Endodermal cell (in vitro differentiated cells): ENCODE measurements around the gene AAK1. TPM values are rescaled to one million over a fixed set of nuclear protein-coding genes. Genes with fewer than 3 reads are reported as not detected.
"Not testable (repeated sequence)": the region's sequence is repeated elsewhere in the genome, so short reads cannot be mapped to it uniquely, and the experiment has no call there.

ENCODE experiments used
- DNase-seq: peaks from one replicate; pipeline ENCODE4 v3.0.0-alpha.2; 2017
- H3K27ac ChIP-seq: 2 replicates; pipeline ENCODE4 v1.5.1; 2013; ENCODE audit warnings: mild to moderate bottlenecking, low read depth, low read length, moderate library complexity
- H3K27me3 ChIP-seq: 2 replicates; pipeline ENCODE4 v1.6.1; 2013; ENCODE audit warnings: mild to moderate bottlenecking, low read length, moderate library complexity; ENCODE audit not compliant: insufficient read depth, control insufficient read depth, poor library complexity, severe bottlenecking
- H3K36me3 ChIP-seq: 2 replicates; pipeline ENCODE4 v1.7.0; 2013; ENCODE audit warnings: mild to moderate bottlenecking, low read length, moderate library complexity; ENCODE audit not compliant: control insufficient read depth, insufficient read depth
- H3K4me1 ChIP-seq: one replicate; pipeline ENCODE4 v1.7.0; 2013; ENCODE audit warnings: low read length; ENCODE audit not compliant: control insufficient read depth, insufficient read depth
- H3K4me3 ChIP-seq: 2 replicates; pipeline ENCODE4 v1.5.1; 2013; ENCODE audit warnings: mild to moderate bottlenecking, low read length, moderate library complexity
- H3K9ac ChIP-seq: 2 replicates; pipeline ENCODE4 v1.6.1; 2013; ENCODE audit warnings: mild to moderate bottlenecking, low read length, moderate library complexity; ENCODE audit not compliant: poor library complexity, severe bottlenecking; ENCODE audit errors: extremely low read depth
- H3K9me3 ChIP-seq: 2 replicates; pipeline ENCODE4 v1.6.1; 2013; ENCODE audit warnings: mild to moderate bottlenecking, low read length, moderate library complexity; ENCODE audit not compliant: control insufficient read depth
- H3K27ac Mint-ChIP-seq: 2 replicates; pipeline ENCODE4 v1.8.0; 2020; ENCODE audit warnings: mixed read lengths
- H3K27me3 Mint-ChIP-seq: 2 replicates; pipeline ENCODE4 v1.8.0; 2021; ENCODE audit warnings: mild to moderate bottlenecking, mixed read lengths; ENCODE audit not compliant: insufficient read depth
- H3K36me3 Mint-ChIP-seq: 2 replicates; pipeline ENCODE4 v1.8.0; 2020; ENCODE audit warnings: low read depth, mixed read lengths
- H3K4me1 Mint-ChIP-seq: 2 replicates; pipeline ENCODE4 v1.8.0; 2020; ENCODE audit warnings: mixed read lengths
- H3K4me3 Mint-ChIP-seq: 2 replicates; pipeline ENCODE4 v1.8.0; 2020; ENCODE audit warnings: mild to moderate bottlenecking, moderate library complexity, mixed read lengths
- H3K9me3 Mint-ChIP-seq: 2 replicates; pipeline ENCODE4 v1.8.0; 2020; ENCODE audit warnings: mild to moderate bottlenecking, mixed read lengths
- CTCF ChIP-seq: fragments of 200-600 bp; sonication (generic); conservative IDR thresholded peaks from 2 replicates; pipeline ENCODE4 v1.5.0; 2021; ENCODE audit warnings: antibody characterized with exemption, mild to moderate bottlenecking
- WGBS, 2 experiments: methylation state at CpG; one replicate each; pipeline versions ENCODE4 v1.1.5 to v1.1.7; 2013; ENCODE audit warnings: missing lambda C conversion rate in 2 of 2, mixed read lengths in 1 of 2; ENCODE audit not compliant: insufficient coverage in 1 of 2, insufficient read length in 1 of 2; 5-methylcytosine and 5-hydroxymethylcytosine counted together
- total RNA-seq, 2 donors: library from RNA; stranded (reverse); fragmentation: NEBNext Ultra II Directional in 1 of 2; extraction: Animal tissue kit (Norgen Biotek cat#: 25700) in 1 of 2; gene quantifications; 2 replicates in 1 of 2; 3 replicates in 1 of 2; pipeline ENCODE4 v1.2.1, GENCODE V29; 2021

The AAK1 gene
- total RNA-seq, 2 donors from 2014 or later: 29.2 to 34.7 TPM

- H3K27me3 Mint-ChIP-seq: peaks cover 3% of the 10 kb centered on the region
- no peak for TF ChIP-seq CTCF
- peak overlapping the region; percentile 83 for H3K27ac Mint-ChIP-seq
- Histone ChIP-seq H3K9ac (peak overlapping the region; percentile 76), H3K4me3 (peak overlapping the region; percentile 68), H3K36me3 (no peaks in the 10 kb centered on the region), H3K9me3 (peaks cover 5% of the 10 kb centered on the region), H3K27ac (no peak overlapping the region), H3K27me3 (no peaks in the 10 kb centered on the region), H3K4me1 (peaks cover 27% of the 10 kb centered on the region)
- H3K4me3 Mint-ChIP-seq: no peak overlapping the region
- H3K4me1 Mint-ChIP-seq: peaks cover 50% of the 10 kb centered on the region
- no peaks in the 10 kb centered on the region for H3K36me3 Mint-ChIP-seq
- 13 to 47% methylated on average over 4 to 6 of the region's 6 CpGs for WGBS, 2 experiments
- peak; percentile 71 for DNase-seq
- H3K9me3 Mint-ChIP-seq: peaks cover 6% of the 10 kb centered on the region
Observed at GRCh38 chr2:69450735-69451416, 192.7 kb downstream of the AAK1 start.

GRCh38 chr2:69449906-69450305 lies 193.6 kb downstream of the AAK1 start:
- Mint-ChIP-seq H3K9me3 (peaks cover 6% of the 10 kb centered on the region), H3K36me3 (no peaks in the 10 kb centered on the region), H3K4me1 (peaks cover 48% of the 10 kb centered on the region), H3K27me3 (peaks cover 3% of the 10 kb centered on the region), H3K4me3 (peak overlapping the region; percentile 8), H3K27ac (no peak overlapping the region)
- DNase-seq: no peak
- H3K9ac ChIP-seq: peak overlapping the region; percentile 76
- peak overlapping the region; percentile 68 for H3K4me3 ChIP-seq
- no peaks in the 10 kb centered on the region for H3K36me3 ChIP-seq
- no peak overlapping the region for H3K27ac ChIP-seq
- no peaks in the 10 kb centered on the region for H3K27me3 ChIP-seq
- H3K9me3 ChIP-seq: peaks cover 5% of the 10 kb centered on the region
- TF ChIP-seq CTCF: no peak
- peaks cover 27% of the 10 kb centered on the region for H3K4me1 ChIP-seq
- WGBS, 2 experiments: 83 to 88% methylated on average over 5 of the region's 5 CpGs

- not testable (repeated sequence) for H3K27ac Mint-ChIP-seq, H3K9ac ChIP-seq, H3K4me3 Mint-ChIP-seq, DNase-seq, H3K27me3 ChIP-seq, H3K27me3 Mint-ChIP-seq, H3K4me1 ChIP-seq, H3K27ac ChIP-seq, H3K4me1 Mint-ChIP-seq
- H3K9me3 Mint-ChIP-seq: peaks cover 22% of the 10 kb centered on the region
- WGBS, 2 experiments: 80 to 95% methylated on average over 3 of the region's 3 CpGs
- H3K9me3 ChIP-seq: peaks cover 14% of the 10 kb centered on the region
- peaks cover 41% of the 10 kb centered on the region for H3K36me3 ChIP-seq
- peaks cover 25% of the 10 kb centered on the region for H3K36me3 Mint-ChIP-seq
- H3K4me3 ChIP-seq: peak overlapping the region; percentile 49
Observed at GRCh38 chr2:69443673-69444072, 199.9 kb downstream of the AAK1 start.

- H3K4me3 Mint-ChIP-seq, H3K27ac ChIP-seq, H3K27me3 Mint-ChIP-seq, H3K4me1 ChIP-seq, H3K9me3 ChIP-seq, H3K27me3 ChIP-seq, H3K27ac Mint-ChIP-seq, H3K9ac ChIP-seq, H3K4me3 ChIP-seq, DNase-seq: not testable (repeated sequence)
- Mint-ChIP-seq H3K4me1 (peaks cover 26% of the 10 kb centered on the region), H3K36me3 (peaks cover 25% of the 10 kb centered on the region), H3K9me3 (peaks cover 16% of the 10 kb centered on the region)
- H3K36me3 ChIP-seq: peaks cover 46% of the 10 kb centered on the region
- 88 to 100% methylated on average over 2 of the region's 2 CpGs for WGBS, 2 experiments
Observed at GRCh38 chr2:69439499-69439898, 204.0 kb downstream of the AAK1 start.
